Neural cell (in vitro differentiated cells): ENCODE results near the gene THBS2. TPM values are rescaled to one million over a fixed set of nuclear protein-coding genes. Genes with fewer than 3 reads are reported as not detected.

Source experiments
- H2AFZ ChIP-seq: fragments of 200-600, 300-800 bp; sonication (generic), shearing (Covaris generic); 2 replicates; pipeline ENCODE4 v1.6.0; 2014; ENCODE audit warnings: low read depth, mild to moderate bottlenecking, antibody characterized with exemption, low read length, moderate library complexity
- H3F3A ChIP-seq: fragments of 200-600 bp; shearing (Covaris generic); 2 replicates; pipeline ENCODE4 v1.6.1; 2016; ENCODE audit warnings: mild to moderate bottlenecking, moderate library complexity, mixed read lengths, antibody characterized with exemption, low read length; ENCODE audit not compliant: insufficient read depth, poor library complexity, severe bottlenecking
- H3K27ac ChIP-seq: fragments of 200-600, 300-800 bp; sonication (generic), shearing (Covaris generic); 2 replicates; pipeline ENCODE4 v1.5.1; 2014; ENCODE audit warnings: mild to moderate bottlenecking, low read length, moderate library complexity
- H3K27me3 ChIP-seq: fragments of 300-800, 200-600 bp; sonication (generic), shearing (Covaris generic); 2 replicates; pipeline ENCODE4 v1.6.0; 2014; ENCODE audit warnings: mild to moderate bottlenecking, low read depth, low read length, moderate library complexity; ENCODE audit not compliant: insufficient read depth
- H3K36me3 ChIP-seq: fragments of 300-800, 200-600 bp; sonication (generic), shearing (Covaris generic); 2 replicates; pipeline ENCODE4 v1.5.1; 2014; ENCODE audit warnings: mild to moderate bottlenecking, antibody characterized with exemption, low read length, moderate library complexity; ENCODE audit not compliant: insufficient read depth
- H3K4me2 ChIP-seq: fragments of 300-800, 200-600 bp; sonication (generic), shearing (Covaris generic); 2 replicates; pipeline ENCODE4 v1.6.0; 2014; ENCODE audit warnings: mild to moderate bottlenecking, low read length
- H3K4me3 ChIP-seq: fragments of 300-800, 200-600 bp; sonication (generic), shearing (Covaris generic); 2 replicates; pipeline ENCODE4 v1.5.1; 2014; ENCODE audit warnings: mild to moderate bottlenecking, low read length, moderate library complexity
- H3K79me2 ChIP-seq: fragments of 200-600 bp; shearing (Covaris generic); replicated peaks from 2 replicates; pipeline ENCODE4 v1.6.0; 2014; ENCODE audit warnings: mild to moderate bottlenecking, low read length, moderate library complexity; ENCODE audit not compliant: insufficient read depth
- H3K9ac ChIP-seq: fragments of 300-800, 200-600 bp; sonication (generic), shearing (Covaris generic); 2 replicates; pipeline ENCODE4 v1.6.1; 2016; ENCODE audit warnings: mild to moderate bottlenecking, low read length, mixed read lengths
- H3K9me2 ChIP-seq: fragments of 200-600 bp; shearing (Covaris generic); 2 replicates; pipeline ENCODE4 v1.6.1; 2016; ENCODE audit warnings: mild to moderate bottlenecking, low read length, mixed read lengths; ENCODE audit not compliant: insufficient read depth
- H3K9me3 ChIP-seq: fragments of 200-600, 300-800 bp; sonication (generic), shearing (Covaris generic); 2 replicates; pipeline ENCODE4 v1.6.1; 2016; ENCODE audit warnings: mild to moderate bottlenecking, mixed run types, low read length, moderate library complexity, mixed read lengths
- H4K20me1 ChIP-seq: fragments of 200-600 bp; shearing (Covaris generic); 2 replicates; pipeline ENCODE4 v1.6.1; 2016; ENCODE audit warnings: mild to moderate bottlenecking, mixed run types; ENCODE audit not compliant: insufficient read depth
- CTCF ChIP-seq: fragments of 450-650 bp; IDR thresholded peaks from 2 replicates; pipeline ENCODE4 v1.5.1; 2014; ENCODE audit warnings: antibody characterized with exemption, mild to moderate bottlenecking, moderate library complexity; ENCODE audit not compliant: poor library complexity, severe bottlenecking
- EP300 ChIP-seq: fragments of 450-650 bp; conservative IDR thresholded peaks from 2 replicates; pipeline ENCODE4 v1.6.1; 2014; ENCODE audit warnings: antibody characterized with exemption, mild to moderate bottlenecking, moderate library complexity; ENCODE audit not compliant: poor library complexity, severe bottlenecking
- EZH2 ChIP-seq: fragments of 200-600, 300-800 bp; shearing (Covaris generic), sonication (generic); IDR thresholded peaks from 2 replicates; pipeline ENCODE4 v1.6.1; 2014; ENCODE audit warnings: antibody characterized with exemption, low read length, borderline replicate concordance, mild to moderate bottlenecking; ENCODE audit not compliant: insufficient read depth, poor library complexity, severe bottlenecking
- MXI1 ChIP-seq: fragments of 450-650 bp; conservative IDR thresholded peaks from 2 replicates; pipeline ENCODE4 v1.6.1; 2014; ENCODE audit warnings: antibody characterized with exemption, mild to moderate bottlenecking; ENCODE audit not compliant: poor library complexity, severe bottlenecking
- POLR2AphosphoS5 ChIP-seq: IDR thresholded peaks from 2 replicates; pipeline ENCODE4 v1.6.1; 2012
- RAD21 ChIP-seq: fragments of 450-650 bp; conservative IDR thresholded peaks from 2 replicates; pipeline ENCODE4 v1.6.1; 2014; ENCODE audit warnings: antibody characterized with exemption, mild to moderate bottlenecking, moderate library complexity
- REST ChIP-seq: IDR thresholded peaks from 2 replicates; pipeline ENCODE4 v1.6.1; 2012; ENCODE audit warnings: borderline replicate concordance
- SMC3 ChIP-seq: fragments of 450-650 bp; conservative IDR thresholded peaks from 2 replicates; pipeline ENCODE4 v1.6.1; 2014; ENCODE audit warnings: antibody characterized with exemption, mild to moderate bottlenecking, moderate library complexity; ENCODE audit not compliant: poor library complexity
- TAF1 ChIP-seq: IDR thresholded peaks from 2 replicates; pipeline ENCODE4 v1.6.1; 2012; ENCODE audit warnings: low read depth
- polyA plus RNA-seq: library from polyadenylated mRNA; depleted of rRNA; stranded (reverse); fragments of >200 nt; gene quantifications from 2 replicates; pipeline ENCODE4 v1.2.3, GENCODE V29; 2014

Gene THBS2
- polyA plus RNA-seq, 1 donor from 2014 or later, result 0.88 TPM

DNA sequence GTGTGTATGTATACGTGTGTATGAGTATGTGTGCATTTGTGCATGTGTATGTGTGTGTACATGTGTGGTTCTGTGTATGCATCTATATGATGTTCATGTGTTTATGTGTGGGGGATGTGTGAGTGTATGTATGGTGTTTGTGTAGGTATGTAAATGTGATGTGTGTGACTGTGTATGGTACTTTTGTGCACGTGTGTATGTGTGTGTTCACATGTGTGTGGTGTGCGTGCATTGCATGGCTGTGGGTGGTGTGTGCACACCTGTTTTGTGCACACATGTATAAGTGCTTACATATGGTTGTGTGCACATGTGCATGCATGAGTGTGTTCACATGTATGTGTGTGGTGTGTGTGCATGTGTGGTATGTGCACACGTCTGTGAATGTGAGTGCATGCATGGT, 6.2 kb downstream of the THBS2 start:
- TF ChIP-seq TAF1 (no peak), RAD21 (no peak)
- Histone ChIP-seq H3F3A (no peaks in the 10 kb centered on the region), H3K9me2 (no peaks in the 10 kb centered on the region), H3K9ac (no peak overlapping the region), H3K36me3 (no peaks in the 10 kb centered on the region), H2AFZ (no peak overlapping the region), H3K4me3 (no peak overlapping the region), H3K27me3 (peaks cover 15% of the 10 kb centered on the region), H3K79me2 (no peaks in the 10 kb centered on the region), H4K20me1 (no peaks in the 10 kb centered on the region), H3K27ac (no peak overlapping the region), H3K9me3 (no peaks in the 10 kb centered on the region), H3K4me2 (no peak overlapping the region)

GRCh38 chr6:169246445-169246844, 7.2 kb downstream of the THBS2 start:
- Histone ChIP-seq H3K79me2 (no peaks in the 10 kb centered on the region), H3F3A (no peaks in the 10 kb centered on the region), H4K20me1 (no peaks in the 10 kb centered on the region), H3K4me2 (no peak overlapping the region), H3K9ac (no peak overlapping the region), H3K27me3 (peaks cover 5% of the 10 kb centered on the region), H3K4me3 (no peak overlapping the region), H3K9me3 (no peaks in the 10 kb centered on the region), H3K27ac (no peak overlapping the region), H3K9me2 (no peaks in the 10 kb centered on the region), H2AFZ (no peak overlapping the region), H3K36me3 (no peaks in the 10 kb centered on the region)
- no peak for TF ChIP-seq TAF1
- no peak for TF ChIP-seq EP300
- no peak for TF ChIP-seq EZH2
- TF ChIP-seq REST, result no peak
- no peak for TF ChIP-seq MXI1
- no peak for TF ChIP-seq RAD21
- no peak for TF ChIP-seq CTCF

GRCh38 chr6:169244684-169245383, 8.8 kb downstream of the THBS2 start:
- Histone ChIP-seq H3K9me2 (no peaks in the 10 kb centered on the region), H3K9ac (no peak overlapping the region), H3K4me2 (no peak overlapping the region), H3K27ac (no peak overlapping the region), H2AFZ (no peak overlapping the region), H3K27me3 (no peaks in the 10 kb centered on the region), H3K9me3 (no peaks in the 10 kb centered on the region), H3K36me3 (no peaks in the 10 kb centered on the region), H4K20me1 (no peaks in the 10 kb centered on the region), H3F3A (no peaks in the 10 kb centered on the region), H3K4me3 (no peak overlapping the region), H3K79me2 (no peaks in the 10 kb centered on the region)
- no peak for TF ChIP-seq EZH2
- TF ChIP-seq REST, result no peak
- TF ChIP-seq SMC3, result no peak
- no peak for TF ChIP-seq CTCF
- TF ChIP-seq EP300, result no peak
- no peak for TF ChIP-seq TAF1
- TF ChIP-seq RAD21, result no peak
- TF ChIP-seq MXI1, result no peak
- no peak for TF ChIP-seq POLR2AphosphoS5
